Measurements from ENCODE around the gene VAC14.

DNA sequence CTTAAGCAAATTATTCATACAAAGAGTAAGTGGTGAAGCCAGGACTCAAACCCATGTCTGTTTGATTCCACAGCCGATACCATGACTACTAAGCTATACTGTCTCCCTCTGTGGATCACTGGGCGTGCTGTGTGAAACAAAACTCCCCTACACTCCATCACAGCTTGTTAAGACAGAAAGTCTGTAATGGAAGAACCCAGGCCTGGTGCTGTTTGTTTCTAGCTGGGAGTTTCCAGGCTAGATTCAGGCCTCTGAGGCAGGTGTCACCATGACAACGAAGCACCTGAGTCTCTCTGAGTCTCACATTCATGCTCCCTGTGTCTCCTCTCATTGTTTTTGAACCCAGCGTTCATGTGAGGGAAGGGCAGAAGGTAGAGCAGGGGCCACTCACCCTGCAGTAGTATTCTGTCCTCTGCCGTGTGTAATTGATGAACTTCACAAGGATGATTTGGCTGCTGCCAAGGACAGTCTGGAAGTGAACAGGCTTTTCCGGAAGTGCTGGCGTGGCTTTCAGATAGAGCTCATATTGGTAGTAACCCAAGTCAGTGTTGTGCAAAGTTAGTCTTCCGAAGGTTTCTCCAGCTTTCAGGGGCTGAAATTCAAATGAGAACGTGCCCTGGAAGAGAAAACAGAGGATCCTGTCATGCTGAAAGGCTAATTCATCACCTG, 8.6 kb upstream of the VAC14 start:
- TF ChIP-seq, protein P1, sequence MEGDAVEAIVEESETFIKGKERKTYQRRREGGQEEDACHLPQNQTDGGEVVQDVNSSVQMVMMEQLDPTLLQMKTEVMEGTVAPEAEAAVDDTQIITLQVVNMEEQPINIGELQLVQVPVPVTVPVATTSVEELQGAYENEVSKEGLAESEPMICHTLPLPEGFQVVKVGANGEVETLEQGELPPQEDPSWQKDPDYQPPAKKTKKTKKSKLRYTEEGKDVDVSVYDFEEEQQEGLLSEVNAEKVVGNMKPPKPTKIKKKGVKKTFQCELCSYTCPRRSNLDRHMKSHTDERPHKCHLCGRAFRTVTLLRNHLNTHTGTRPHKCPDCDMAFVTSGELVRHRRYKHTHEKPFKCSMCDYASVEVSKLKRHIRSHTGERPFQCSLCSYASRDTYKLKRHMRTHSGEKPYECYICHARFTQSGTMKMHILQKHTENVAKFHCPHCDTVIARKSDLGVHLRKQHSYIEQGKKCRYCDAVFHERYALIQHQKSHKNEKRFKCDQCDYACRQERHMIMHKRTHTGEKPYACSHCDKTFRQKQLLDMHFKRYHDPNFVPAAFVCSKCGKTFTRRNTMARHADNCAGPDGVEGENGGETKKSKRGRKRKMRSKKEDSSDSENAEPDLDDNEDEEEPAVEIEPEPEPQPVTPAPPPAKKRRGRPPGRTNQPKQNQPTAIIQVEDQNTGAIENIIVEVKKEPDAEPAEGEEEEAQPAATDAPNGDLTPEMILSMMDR (IDR thresholded peaks at IDR 0.05), result no peak
- TF ChIP-seq POLR2A (IDR thresholded peaks at IDR 0.05), result no peak

All from lower leg skin (tissue), 3 donors.